Thymus (tissue), 11 donors: ENCODE results near the gene PRKAG3. TPM values are rescaled to one million over a fixed set of nuclear protein-coding genes. Genes with fewer than 3 reads are reported as not detected.

Source experiments
- DNase-seq, 9 donors: peaks; one replicate each; pipeline ENCODE4 v3.0.0-alpha.2; 2013; ENCODE audit warnings: low spot score in 9 of 9, low read depth in 6 of 9, missing footprints in 1 of 9
- H3K27ac ChIP-seq, 2 donors: one replicate each; pipeline ENCODE4 v1.5.1; 2013; ENCODE audit warnings: control low read depth in 1 of 2, low read depth in 1 of 2, low read length in 1 of 2, mild to moderate bottlenecking in 1 of 2, moderate library complexity in 1 of 2
- H3K27me3 ChIP-seq, 2 donors: one replicate each; pipeline ENCODE4 v1.5.1; 2013; ENCODE audit warnings: low read length in 1 of 2; ENCODE audit not compliant: control insufficient read depth in 2 of 2, insufficient read depth in 1 of 2
- H3K36me3 ChIP-seq, 2 donors: one replicate each; pipeline ENCODE4 v1.5.1; 2013; ENCODE audit warnings: low read length in 1 of 2, mild to moderate bottlenecking in 1 of 2, moderate library complexity in 1 of 2; ENCODE audit not compliant: control insufficient read depth in 2 of 2, insufficient read depth in 2 of 2
- H3K4me1 ChIP-seq, 2 donors: one replicate each; pipeline ENCODE4 v1.5.1; 2013; ENCODE audit warnings: low read length in 2 of 2; ENCODE audit not compliant: control insufficient read depth in 2 of 2, insufficient read depth in 2 of 2
- H3K4me3 ChIP-seq, 2 donors: one replicate each; pipeline ENCODE4 v1.5.1; 2013; ENCODE audit warnings: low read length in 2 of 2, control low read depth in 1 of 2, mild to moderate bottlenecking in 1 of 2
- H3K9me3 ChIP-seq, 2 donors: one replicate each; pipeline ENCODE4 v1.5.1; 2013; ENCODE audit warnings: low read length in 1 of 2, mild to moderate bottlenecking in 1 of 2; ENCODE audit not compliant: control insufficient read depth in 2 of 2, insufficient read depth in 1 of 2
- WGBS: extraction: QIAGEN DNeasy Blood & Tissue Kit; methylation state at CpG from one replicate; pipeline ENCODE4 v1.1.7; 2013; 5-methylcytosine and 5-hydroxymethylcytosine counted together
- polyA plus RNA-seq: library from polyadenylated mRNA; stranded (reverse); fragments of 200-250 nt; gene quantifications from one replicate; pipeline ENCODE4 v1.2.3, GENCODE V29; 2013
- total RNA-seq: library from RNA; stranded (reverse); fragments of 120-200 nt; gene quantifications from one replicate; pipeline ENCODE4 v1.2.4, GENCODE V29; 2013
- donor health status: healthy.

Gene PRKAG3
- total and polyA plus RNA-seq, 2 donors = 0.07 TPM; not detected in 1

GRCh38 chr2:218858138-218858445, 26.5 kb upstream of the PRKAG3 start:
- Histone ChIP-seq H3K27me3 (peaks cover 65 to 98% of the 10 kb centered on the region in 2 donors), H3K36me3 (no peaks in the 10 kb centered on the region), H3K9me3 (peaks cover 0 to 9% of the 10 kb centered on the region in 2 donors), H3K4me3 (no peak overlapping the region), H3K27ac (no peak overlapping the region), H3K4me1 (peaks cover 2 to 14% of the 10 kb centered on the region in 2 donors)
- no peak for DNase-seq
- 7% methylated on average over 1 of the region's 1 CpG for WGBS

GRCh38 chr2:218857371-218858137, 26.0 kb upstream of the PRKAG3 start:
- Histone ChIP-seq H3K27ac (no peak overlapping the region), H3K27me3 (peaks cover 68 to 99% of the 10 kb centered on the region in 2 donors), H3K36me3 (no peaks in the 10 kb centered on the region), H3K4me1 (peaks cover 2 to 14% of the 10 kb centered on the region in 2 donors), H3K4me3 (no peak overlapping the region), H3K9me3 (peaks cover 1 to 9% of the 10 kb centered on the region in 2 donors)
- WGBS = 21% methylated on average over 10 of the region's 10 CpGs
- no peak for DNase-seq

GRCh38 chr2:218856896-218857243, 25.3 kb upstream of the PRKAG3 start:
- Histone ChIP-seq H3K9me3 (peaks cover 1 to 9% of the 10 kb centered on the region in 2 donors), H3K36me3 (no peaks in the 10 kb centered on the region), H3K4me3 (no peak overlapping the region), H3K27ac (no peak overlapping the region), H3K27me3 (peaks cover 67 to 98% of the 10 kb centered on the region in 2 donors), H3K4me1 (peaks cover 2 to 14% of the 10 kb centered on the region in 2 donors)
- DNase-seq = no peak
- whole genome bisulfite sequencing = 55% methylated on average over 1 of the region's 1 CpG

DNA sequence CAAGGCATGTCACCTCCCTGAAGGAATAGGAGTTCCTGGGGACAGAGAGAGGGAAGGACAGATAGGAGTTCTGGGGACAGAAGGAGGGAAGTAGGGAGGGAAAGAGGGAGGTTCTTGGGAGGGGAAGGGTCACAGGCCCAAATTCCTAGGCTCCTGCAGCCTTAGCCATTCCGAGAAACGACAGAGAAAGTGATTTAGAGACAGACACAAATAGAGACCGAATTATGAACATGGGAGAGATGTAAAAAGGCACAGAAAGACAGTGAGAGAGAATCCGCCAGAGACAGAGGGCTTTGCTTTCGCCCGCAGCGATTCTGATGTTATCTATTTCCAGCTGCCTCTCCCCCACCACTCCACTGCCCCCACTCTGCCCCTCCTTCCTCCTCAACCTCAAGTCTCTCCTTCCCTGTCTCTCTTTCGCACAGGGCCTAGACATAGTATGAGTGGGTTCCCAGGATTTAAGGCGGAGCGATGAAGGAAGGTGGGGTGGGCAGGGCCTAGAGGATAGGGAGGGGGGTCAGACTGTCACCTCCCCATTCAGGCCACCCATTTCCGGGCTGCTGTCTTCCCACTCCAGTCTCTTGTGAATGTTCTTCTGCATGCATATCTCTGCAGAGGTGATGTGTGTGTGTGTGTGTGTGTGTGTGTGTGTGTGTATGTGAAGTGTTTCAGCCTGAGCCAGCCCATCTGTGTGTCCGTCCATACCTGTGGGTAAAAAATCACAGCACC, 24.7 kb upstream of the PRKAG3 start:
- Histone ChIP-seq H3K36me3 (no peaks in the 10 kb centered on the region), H3K27ac (peak overlapping the region in 1 of 2 donors; percentile 5), H3K9me3 (peaks cover 1 to 9% of the 10 kb centered on the region in 2 donors), H3K4me1 (peaks cover 2 to 14% of the 10 kb centered on the region in 2 donors), H3K27me3 (peaks cover 66 to 95% of the 10 kb centered on the region in 2 donors), H3K4me3 (no peak overlapping the region)
- DNase-seq = no peak
- WGBS = 15% methylated on average over 12 of the region's 12 CpGs

GRCh38 chr2:218855305-218856166, 23.9 kb upstream of the PRKAG3 start:
- WGBS = 40% methylated on average over 14 of the region's 14 CpGs
- H3K4me3 ChIP-seq = no peak overlapping the region
- H3K9me3 ChIP-seq = peaks cover 1 to 7% of the 10 kb centered on the region in 2 donors
- DNase-seq = no peak
- H3K4me1 ChIP-seq = peaks cover 2 to 10% of the 10 kb centered on the region in 2 donors
- H3K27me3 ChIP-seq = peaks cover 59 to 92% of the 10 kb centered on the region in 2 donors
- H3K36me3 ChIP-seq = no peaks in the 10 kb centered on the region
- H3K27ac ChIP-seq = no peak overlapping the region

- no peak for DNase-seq
- peaks cover 1 to 3% of the 10 kb centered on the region in 2 donors for H3K9me3 ChIP-seq
- WGBS = 49% methylated on average over 5 of the region's 5 CpGs
- peaks cover 52 to 85% of the 10 kb centered on the region in 2 donors for H3K27me3 ChIP-seq
- no peak overlapping the region for H3K4me3 ChIP-seq
- H3K27ac ChIP-seq = no peak overlapping the region
- no peaks in the 10 kb centered on the region for H3K36me3 ChIP-seq
- peaks cover under 1 to 8% of the 10 kb centered on the region in 2 donors for H3K4me1 ChIP-seq
These were observed 23.3 kb upstream of the PRKAG3 start for GRCh38 chr2:218854860-218855259.

- Histone ChIP-seq H3K4me3 (no peak overlapping the region), H3K9me3 (peaks cover 0 to 1% of the 10 kb centered on the region in 2 donors), H3K4me1 (peaks cover 0 to 5% of the 10 kb centered on the region in 2 donors), H3K27me3 (peaks cover 41 to 79% of the 10 kb centered on the region in 2 donors), H3K27ac (no peak overlapping the region), H3K36me3 (no peaks in the 10 kb centered on the region)
- no peak for DNase-seq
- whole genome bisulfite sequencing = 37% methylated on average over 5 of the region's 5 CpGs
These were observed 22.2 kb upstream of the PRKAG3 start for GRCh38 chr2:218853766-218854165.

GRCh38 chr2:218852911-218853667, 21.5 kb upstream of the PRKAG3 start:
- peaks cover 0 to 1% of the 10 kb centered on the region in 2 donors for H3K9me3 ChIP-seq
- no peak overlapping the region for H3K4me3 ChIP-seq
- DNase-seq = peak in 3 of 9 donors; percentile 22 to 53 (median 46)
- 22% methylated on average over 16 of the region's 16 CpGs for WGBS
- H3K27me3 ChIP-seq = peaks cover 35 to 72% of the 10 kb centered on the region in 2 donors
- H3K4me1 ChIP-seq = peaks cover 0 to 5% of the 10 kb centered on the region in 2 donors
- H3K36me3 ChIP-seq = no peaks in the 10 kb centered on the region
- no peak overlapping the region for H3K27ac ChIP-seq
